Aortic smooth muscle cell (primary cell): ENCODE measurements around the gene TM9SF4. TPM values are rescaled to one million over a fixed set of nuclear protein-coding genes. Genes with fewer than 3 reads are reported as not detected.

ENCODE experiments used
- total RNA-seq: library from RNA; depleted of rRNA; stranded (reverse); fragments of >200 nt; gene quantifications from 2 replicates; pipeline ENCODE4 v1.2.3, GENCODE V29; 2014

The TM9SF4 gene, protein sequence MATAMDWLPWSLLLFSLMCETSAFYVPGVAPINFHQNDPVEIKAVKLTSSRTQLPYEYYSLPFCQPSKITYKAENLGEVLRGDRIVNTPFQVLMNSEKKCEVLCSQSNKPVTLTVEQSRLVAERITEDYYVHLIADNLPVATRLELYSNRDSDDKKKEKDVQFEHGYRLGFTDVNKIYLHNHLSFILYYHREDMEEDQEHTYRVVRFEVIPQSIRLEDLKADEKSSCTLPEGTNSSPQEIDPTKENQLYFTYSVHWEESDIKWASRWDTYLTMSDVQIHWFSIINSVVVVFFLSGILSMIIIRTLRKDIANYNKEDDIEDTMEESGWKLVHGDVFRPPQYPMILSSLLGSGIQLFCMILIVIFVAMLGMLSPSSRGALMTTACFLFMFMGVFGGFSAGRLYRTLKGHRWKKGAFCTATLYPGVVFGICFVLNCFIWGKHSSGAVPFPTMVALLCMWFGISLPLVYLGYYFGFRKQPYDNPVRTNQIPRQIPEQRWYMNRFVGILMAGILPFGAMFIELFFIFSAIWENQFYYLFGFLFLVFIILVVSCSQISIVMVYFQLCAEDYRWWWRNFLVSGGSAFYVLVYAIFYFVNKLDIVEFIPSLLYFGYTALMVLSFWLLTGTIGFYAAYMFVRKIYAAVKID
- total RNA-seq: 24.3 TPM in 2 replicates

GRCh38 chr20:32109392-32110172, at the start of gene TM9SF4:
Gene TM9SF4 (plus strand): TSS chr20:32109714. CDS start chr20:32109741, 27 bp downstream.

GRCh38 chr20:32207626-32208498, 98.3 kb downstream of the TM9SF4 start, which contains the start of the genes PLAGL2 and POFUT1:
Gene PLAGL2 (minus strand): TSS chr20:32207743. CDS start chr20:32202178, 5,565 bp downstream.
Gene POFUT1 (plus strand): TSS chr20:32207880. CDS start chr20:32207942, 62 bp downstream.

Other genes with a start within 250 kb of the TM9SF4 start
- 1.6 and 2.5 TPM in 2 replicates for gene DUSP15, start 239.2 kb upstream of the TM9SF4 start, total RNA-seq
- 0.06 and 0.13 TPM in 2 replicates for gene TTLL9, start 239.1 kb upstream of the TM9SF4 start, total RNA-seq
- gene PDRG1, start 157.7 kb upstream of the TM9SF4 start, total RNA-seq: 4.8 and 5.3 TPM in 2 replicates
- gene XKR7, start 141.6 kb upstream of the TM9SF4 start, total RNA-seq: not detected in 2 replicates
- gene CCM2L, start 99.3 kb upstream of the TM9SF4 start, total RNA-seq: 0.37 and 0.53 TPM in 2 replicates
- gene HCK, start 57.5 kb upstream of the TM9SF4 start, total RNA-seq: not detected in 2 replicates
- gene PLAGL2, start 98.0 kb downstream of the TM9SF4 start, total RNA-seq: 0.79 and 0.81 TPM in 2 replicates
- 34.6 and 39.8 TPM in 2 replicates for gene POFUT1, start 98.2 kb downstream of the TM9SF4 start, total RNA-seq
- 32.2 and 42.0 TPM in 2 replicates for gene KIF3B, start 167.9 kb downstream of the TM9SF4 start, total RNA-seq
- 29.6 and 33.3 TPM in 2 replicates for gene ASXL1, start 248.6 kb downstream of the TM9SF4 start, total RNA-seq